B cell (primary cell): ENCODE measurements around the gene ELAPOR1. TPM values are rescaled to one million over a fixed set of nuclear protein-coding genes. Genes with fewer than 3 reads are reported as not detected.
A peak's percentile ranks its signal among the peaks of the same experiment; 100 is the strongest.

ENCODE experiments used
- ATAC-seq: fragments of 200-7000 bp; cut with Tn5 transposase; one replicate; pipeline ENCODE4 v1.10.0; 2021; ENCODE audit warnings: low read depth, mild to moderate bottlenecking, moderate number of reproducible peaks, moderate library complexity
- CTCF ChIA-PET: fragments of 350-600 bp; sonication (Branson Sonifier 250); formaldehyde crosslinking; loops from one replicate; lab custom pipeline; 2021; ENCODE audit warnings: antibody characterized with exemption, inconsistent platforms; lab: Charles Lee
- POLR2A ChIA-PET: fragments of 350-600 bp; sonication (Branson Sonifier 250); formaldehyde crosslinking; loops from one replicate; lab custom pipeline; 2021; ENCODE audit warnings: antibody characterized with exemption; lab: Charles Lee
- DNase-seq: peaks from one replicate; pipeline ENCODE4 v3.0.0; 2013
- H2AFZ ChIP-seq: 2 replicates; pipeline ENCODE4 v1.6.1; 2012; ENCODE audit warnings: mild to moderate bottlenecking, low read depth, low read length; ENCODE audit not compliant: insufficient read depth, poor library complexity, severe bottlenecking
- H3K27ac ChIP-seq, 2 donors: 1 replicate in 1 of 2; 2 replicates in 1 of 2; pipeline ENCODE4 v1.5.1; 2012 to 2013; ENCODE audit warnings: low read length in 2 of 2, mild to moderate bottlenecking in 2 of 2, moderate library complexity in 1 of 2
- H3K27me3 ChIP-seq, 4 experiments: fragments of 200-600 bp in 1 of 4; sonication (generic) in 1 of 4; replicated peaks in 1 of 4; 1 replicate in 2 of 4; 2 replicates in 2 of 4; pipeline versions ENCODE4 v1.6.1 to v1.7.0; 2013 to 2016; ENCODE audit warnings: low read length in 3 of 4, mild to moderate bottlenecking in 2 of 4, mixed read lengths in 1 of 4, moderate library complexity in 1 of 4; ENCODE audit not compliant: insufficient read depth in 4 of 4, control insufficient read depth in 3 of 4; ENCODE audit errors: control extremely low read depth in 1 of 4
- H3K36me3 ChIP-seq, 2 experiments: replicated peaks in 1 of 2; 1 replicate in 1 of 2; 2 replicates in 1 of 2; pipeline versions ENCODE4 v1.6.1 to v1.7.1; 2013; ENCODE audit warnings: low read length in 1 of 2; ENCODE audit not compliant: insufficient read depth in 2 of 2, control insufficient read depth in 1 of 2; ENCODE audit errors: control extremely low read depth in 1 of 2, extremely low read depth in 1 of 2
- H3K4me1 ChIP-seq, 2 donors: fragments of 200-600 bp in 1 of 2; sonication (generic) in 1 of 2; 1 replicate in 1 of 2; 2 replicates in 1 of 2; pipeline versions ENCODE4 v1.5.1 to v1.6.1; 2013 to 2017; ENCODE audit warnings: low read length in 2 of 2; ENCODE audit not compliant: control insufficient read depth in 2 of 2, insufficient read depth in 2 of 2
- H3K4me2 ChIP-seq: replicated peaks from 2 replicates; pipeline ENCODE3; 2012; ENCODE audit warnings: mild to moderate bottlenecking, low read depth, low read length; ENCODE audit not compliant: poor library complexity, severe bottlenecking
- H3K4me3 ChIP-seq, 5 experiments: fragments of 200-600 bp in 1 of 5; sonication (generic) in 1 of 5; 1 replicate in 3 of 5; 2 replicates in 2 of 5; pipeline versions ENCODE4 v1.5.1 to v1.7.0; 2011 to 2016; ENCODE audit warnings: low read length in 4 of 5, mild to moderate bottlenecking in 4 of 5, low read depth in 2 of 5, control low read depth in 1 of 5, moderate library complexity in 1 of 5; ENCODE audit not compliant: insufficient read depth in 1 of 5; ENCODE audit errors: control extremely low read depth in 1 of 5, extremely low read depth in 1 of 5
- H3K79me2 ChIP-seq: fragments of 200-600 bp; sonication (generic); one replicate; pipeline ENCODE4 v1.6.0; 2016; ENCODE audit warnings: low read length; ENCODE audit not compliant: control insufficient read depth, insufficient read depth
- H3K9ac ChIP-seq: fragments of 200-600 bp; sonication (generic); 2 replicates; pipeline ENCODE4 v1.6.1; 2017; ENCODE audit warnings: mild to moderate bottlenecking, low read length, moderate library complexity
- H3K9me3 ChIP-seq, 3 donors: one replicate each; pipeline versions ENCODE4 v1.6.1 to v1.7.1; 2013; ENCODE audit warnings: low read length in 2 of 3; ENCODE audit not compliant: control insufficient read depth in 2 of 3, insufficient read depth in 1 of 3; ENCODE audit errors: control extremely low read depth in 1 of 3
- H4K20me1 ChIP-seq: 2 replicates; pipeline ENCODE4 v1.6.0; 2012; ENCODE audit warnings: mild to moderate bottlenecking, low read length; ENCODE audit not compliant: insufficient read depth, control insufficient read depth, poor library complexity, severe bottlenecking
- H3K27ac Mint-ChIP-seq: one replicate; pipeline ENCODE4 v1.8.0; 2021; ENCODE audit warnings: mixed read lengths
- H3K27me3 Mint-ChIP-seq: one replicate; pipeline ENCODE4 v1.8.0; 2021; ENCODE audit warnings: mixed read lengths
- H3K4me1 Mint-ChIP-seq: one replicate; pipeline ENCODE4 v1.8.0; 2021; ENCODE audit warnings: mixed read lengths
- H3K4me3 Mint-ChIP-seq: one replicate; pipeline ENCODE4 v1.8.0; 2021; ENCODE audit warnings: mixed read lengths
- H3K9me3 Mint-ChIP-seq: one replicate; pipeline ENCODE4 v1.8.0; 2022; ENCODE audit warnings: mixed read lengths; ENCODE audit not compliant: insufficient read depth
- CTCF ChIP-seq: fragments of 200-600 bp; IDR thresholded peaks from one replicate; pipeline ENCODE4 v1.8.0; 2022; ENCODE audit warnings: antibody characterized with exemption, mild to moderate bottlenecking
- EZH2 ChIP-seq: IDR thresholded peaks from 2 replicates; pipeline ENCODE4 v1.6.1; 2012; ENCODE audit warnings: borderline replicate concordance, low read depth, mild to moderate bottlenecking, moderate library complexity, low read length; ENCODE audit not compliant: insufficient read depth, poor library complexity, severe bottlenecking
- WGBS: methylation state at CpG from one replicate; pipeline ENCODE4 v1.1.5; 2013; ENCODE audit warnings: missing lambda C conversion rate; ENCODE audit not compliant: insufficient coverage; 5-methylcytosine and 5-hydroxymethylcytosine counted together
- intact Hi-C: fragments of 100-400 bp; cut with micrococcal nuclease; formaldehyde crosslinking; loops from one replicate; pipeline ENCODE4 v1.10.0; 2022
- polyA plus RNA-seq: library from polyadenylated mRNA; depleted of rRNA; stranded (reverse); fragments of >200 nt; gene quantifications from 2 replicates; pipeline ENCODE4 v1.2.3, GENCODE V29; 2012
- total RNA-seq, 2 donors: library from RNA; stranded (reverse); fragments of 120-200 nt in 1 of 2; gene quantifications; 1 replicate in 1 of 2; 2 replicates in 1 of 2; pipeline versions ENCODE4 v1.2.3 to v1.2.4, GENCODE V29; 2013 to 2022

Gene ELAPOR1
- total and polyA plus RNA-seq, 2 donors (not counting 1 experiment from before 2014, with no cell fraction given) = 2.2 to 2.3 TPM

DNA sequence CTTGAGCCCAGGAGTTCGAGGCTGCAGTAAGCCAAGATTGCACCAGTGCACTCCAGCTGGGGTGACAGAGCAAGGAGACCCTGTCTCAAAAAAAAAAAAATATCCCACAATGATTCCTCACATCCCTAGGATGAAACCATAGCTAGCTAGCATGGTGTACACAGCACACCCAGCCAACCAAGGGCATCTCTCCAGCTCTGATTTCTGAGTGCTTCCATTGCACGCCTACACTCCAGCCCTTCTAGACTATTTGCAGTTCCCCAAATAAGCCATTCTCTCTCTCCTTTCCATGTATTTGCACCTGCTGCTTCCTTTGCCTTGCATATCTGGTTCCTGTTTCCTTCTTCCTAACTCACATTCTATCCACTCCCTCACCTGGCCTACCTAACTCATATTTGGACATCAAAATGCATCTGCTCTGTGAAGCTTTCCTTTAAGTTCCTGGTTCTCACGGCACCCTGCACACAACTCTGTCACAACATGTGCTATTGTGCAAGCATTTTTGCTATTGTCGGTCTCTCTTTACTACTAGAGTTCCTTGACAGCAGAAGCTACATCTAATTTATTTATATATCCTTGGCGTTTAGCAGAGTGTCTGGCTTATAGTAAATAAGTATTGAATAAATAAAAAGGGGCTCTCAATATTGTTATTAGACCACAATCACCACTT is 2.4 kb upstream of the ELAPOR1 start:
- Histone ChIP-seq H3K79me2 (peaks cover 8% of the 10 kb centered on the region), H3K4me3 (no peak overlapping the region), H3K27me3 (peaks cover 0 to 18% (median 16%) of the 10 kb centered on the region in 4 experiments), H3K9me3 (peaks cover 0 to 6% (median 0%) of the 10 kb centered on the region in 3 donors), H3K36me3 (no peaks in the 10 kb centered on the region), H3K9ac (no peak overlapping the region), H2AFZ (no peak overlapping the region), H3K27ac (no peak overlapping the region), H3K4me2 (no peak overlapping the region), H3K4me1 (peaks cover 25 to 26% of the 10 kb centered on the region in 2 donors), H4K20me1 (no peaks in the 10 kb centered on the region)
- ATAC-seq (no peak), DNase-seq (no peak)
- WGBS = 86% methylated on average over 3 of the region's 5 CpGs
- ChIA-PET POLR2A (interaction anchor here (4.8 kb wide), 1 partner anchor 11 kb away, joined by 27 read pairs; no protein-coding TSS in a partner anchor), CTCF (interaction anchor here (0.6 to 5.7 kb wide), 11 partner anchors 9 to 288 kb away, joined by 3 to 64 read pairs (median 8); partner anchors contain the start of genes SARS1, TAF13 and TMEM167B)
- Mint-ChIP-seq H3K9me3 (no peaks in the 10 kb centered on the region), H3K4me3 (no peak overlapping the region), H3K27me3 (peaks cover 22% of the 10 kb centered on the region), H3K27ac (peak overlapping the region; percentile 1), H3K4me1 (peaks cover 27% of the 10 kb centered on the region)
- TF ChIP-seq CTCF (no peak), EZH2 (no peak)
- intact Hi-C loops = loop anchor here (1.0 to 5.0 kb wide), 7 partner anchors 11 to 554 kb away; partner anchors contain the start of genes CLCC1, SORT1 and STXBP3
